Activated naive CD8-positive, alpha-beta T cell (primary cell): ENCODE data around the gene RASAL2.
"Not testable (repeated sequence)": the region's sequence is repeated elsewhere in the genome, so short reads cannot be mapped to it uniquely, and the experiment has no call there.

Experiments
- H3K27ac Mint-ChIP-seq: one replicate; pipeline ENCODE4 v1.8.0; 2021; ENCODE audit warnings: mixed read lengths
- H3K27me3 Mint-ChIP-seq: one replicate; pipeline ENCODE4 v1.8.0; 2021; ENCODE audit warnings: mixed read lengths
- H3K36me3 Mint-ChIP-seq: one replicate; pipeline ENCODE4 v1.8.0; 2021; ENCODE audit warnings: mixed read lengths
- H3K4me1 Mint-ChIP-seq: one replicate; pipeline ENCODE4 v1.8.0; 2021; ENCODE audit warnings: low read depth, mixed read lengths
- H3K4me3 Mint-ChIP-seq: one replicate; pipeline ENCODE4 v1.8.0; 2021; ENCODE audit warnings: mild to moderate bottlenecking, mixed read lengths
- H3K9me3 Mint-ChIP-seq: one replicate; pipeline ENCODE4 v1.8.0; 2021; ENCODE audit warnings: low read depth, mixed read lengths

The RASAL2 gene

DNA sequence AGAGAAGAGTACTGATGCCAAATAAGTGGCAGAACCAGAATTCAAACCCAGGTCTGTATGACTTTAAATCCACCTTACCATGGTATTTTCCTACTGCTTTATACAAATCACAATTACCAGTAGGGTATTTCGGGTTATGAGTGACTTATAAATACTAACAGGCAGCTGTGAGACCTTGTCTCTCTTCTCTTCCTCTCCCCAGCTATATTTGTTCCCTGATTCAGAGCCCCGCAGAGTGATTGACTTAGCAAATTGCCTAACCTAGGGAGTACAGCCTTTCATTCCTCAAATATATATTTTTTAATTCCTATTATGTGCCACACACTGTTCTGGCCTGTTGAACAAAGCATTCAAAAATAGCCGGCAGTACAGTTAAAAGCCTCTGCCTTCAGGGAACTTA, 234.8 kb downstream of the RASAL2 start:
- no peaks in the 10 kb centered on the region for H3K9me3 Mint-ChIP-seq
- H3K4me1 Mint-ChIP-seq, result no peaks in the 10 kb centered on the region
- H3K36me3 Mint-ChIP-seq, result no peaks in the 10 kb centered on the region
- H3K27me3 Mint-ChIP-seq, result peaks cover 2% of the 10 kb centered on the region
- no peak overlapping the region for H3K4me3 Mint-ChIP-seq
- H3K27ac Mint-ChIP-seq, result no peak overlapping the region

DNA sequence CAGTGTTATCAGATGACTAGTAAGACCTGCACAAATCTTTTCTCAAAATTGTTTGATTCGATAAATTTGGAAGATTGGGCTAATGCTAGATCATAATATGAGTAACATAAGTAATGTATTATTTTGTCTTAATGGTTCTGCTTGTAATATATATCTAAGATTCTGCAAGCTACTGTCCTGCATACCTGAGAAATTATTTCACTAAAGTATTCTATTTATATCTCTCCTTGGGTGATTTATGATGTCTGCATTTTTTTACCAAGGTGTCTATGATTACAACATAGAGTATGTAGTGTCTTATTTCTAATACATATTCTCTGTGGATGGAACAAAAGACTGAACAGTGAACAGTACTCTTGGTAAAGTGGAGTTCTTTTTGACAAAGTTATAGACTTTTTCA, 236.2 kb downstream of the RASAL2 start:
- H3K4me3 Mint-ChIP-seq, result no peak overlapping the region
- no peak overlapping the region for H3K27ac Mint-ChIP-seq
- H3K27me3 Mint-ChIP-seq, result peaks cover 2% of the 10 kb centered on the region
- no peaks in the 10 kb centered on the region for H3K36me3 Mint-ChIP-seq
- no peaks in the 10 kb centered on the region for H3K4me1 Mint-ChIP-seq
- H3K9me3 Mint-ChIP-seq, result no peaks in the 10 kb centered on the region

DNA sequence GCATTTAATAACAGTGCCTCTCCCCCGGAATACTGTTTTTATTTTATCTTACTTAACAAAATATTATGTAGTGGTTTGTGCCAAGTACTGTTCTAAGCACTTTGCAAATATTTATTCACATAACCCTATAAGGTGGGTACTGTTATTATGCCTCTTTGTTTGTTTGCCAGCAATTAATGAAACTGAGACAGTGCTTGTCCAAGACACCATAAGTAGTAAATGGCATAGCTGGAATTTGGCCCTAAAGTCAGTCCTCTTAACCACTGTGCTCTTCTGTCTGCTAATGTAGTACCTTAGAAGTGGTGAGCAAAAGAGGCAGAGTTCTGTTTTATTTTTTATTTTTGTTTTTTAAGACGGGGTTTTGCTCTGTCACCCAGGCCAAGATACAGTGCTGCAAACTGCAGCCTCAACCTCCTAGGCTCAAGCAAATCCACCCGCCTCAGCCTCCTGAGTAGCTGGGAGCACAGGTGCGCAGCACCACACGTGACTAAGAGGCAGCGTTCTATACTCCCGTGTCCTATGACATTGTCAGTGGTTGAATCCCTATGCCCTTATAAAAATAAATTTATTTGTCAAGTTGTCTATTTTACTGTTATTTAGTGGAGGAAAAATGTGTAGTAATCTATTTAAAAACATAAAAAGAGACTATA, 237.1 kb downstream of the RASAL2 start:
- H3K4me3 Mint-ChIP-seq, result no peak overlapping the region
- no peaks in the 10 kb centered on the region for H3K9me3 Mint-ChIP-seq
- H3K27ac Mint-ChIP-seq, result no peak overlapping the region
- no peaks in the 10 kb centered on the region for H3K36me3 Mint-ChIP-seq
- no peaks in the 10 kb centered on the region for H3K4me1 Mint-ChIP-seq
- H3K27me3 Mint-ChIP-seq, result peaks cover 4% of the 10 kb centered on the region

DNA sequence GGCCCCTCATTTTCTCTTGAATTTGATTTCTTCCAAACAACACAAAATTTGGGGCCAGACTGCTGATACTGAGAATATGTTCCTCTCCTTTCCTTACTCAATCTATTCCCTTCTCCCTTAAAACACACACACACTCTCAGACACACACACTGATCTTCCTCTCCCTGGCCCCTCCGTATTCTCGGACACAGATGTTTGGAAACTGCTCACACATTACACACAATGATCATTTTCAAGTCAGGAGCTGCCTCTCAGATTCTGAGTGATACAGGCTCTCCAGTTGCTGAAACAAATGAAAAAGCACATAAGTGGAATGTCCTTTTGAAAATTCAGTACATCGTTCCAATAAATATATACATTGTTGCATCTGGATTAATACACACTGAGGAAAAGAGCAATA, 241.5 kb downstream of the RASAL2 start:
- Mint-ChIP-seq H3K9me3 (no peaks in the 10 kb centered on the region), H3K4me1 (no peaks in the 10 kb centered on the region), H3K36me3 (no peaks in the 10 kb centered on the region), H3K27me3 (peaks cover 8% of the 10 kb centered on the region), H3K27ac (no peak overlapping the region), H3K4me3 (no peak overlapping the region)

DNA sequence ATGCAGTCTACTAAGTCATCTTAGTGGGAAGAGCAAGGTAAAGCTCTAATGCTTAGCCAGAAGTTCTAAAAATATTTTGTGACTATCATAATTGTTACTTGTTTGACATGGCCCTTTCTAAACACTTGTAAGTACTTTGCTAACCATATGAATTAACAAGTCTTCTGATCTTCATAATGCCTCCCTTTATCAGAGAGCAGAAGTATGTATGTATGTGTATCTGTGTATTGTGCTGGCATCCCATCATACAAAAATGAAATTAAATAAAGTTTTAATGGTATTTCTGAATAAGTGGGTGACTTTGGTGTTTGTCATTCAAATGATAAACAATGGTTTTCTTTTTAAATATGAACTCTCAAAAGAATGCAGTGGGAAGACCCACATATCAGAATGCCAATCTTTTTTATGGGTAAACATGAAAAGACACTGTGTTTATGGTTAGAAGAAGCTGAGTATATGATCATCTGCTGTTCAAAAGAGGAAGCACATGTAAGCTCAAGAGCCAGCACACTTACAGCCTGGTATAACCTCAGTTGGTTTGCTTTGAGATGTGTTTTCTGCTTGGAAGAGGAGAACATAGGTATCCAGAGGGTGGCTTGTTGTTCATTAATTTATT, 243.3 kb downstream of the RASAL2 start:
- peaks cover 8% of the 10 kb centered on the region for H3K27me3 Mint-ChIP-seq
- no peaks in the 10 kb centered on the region for H3K36me3 Mint-ChIP-seq
- H3K9me3 Mint-ChIP-seq, result no peaks in the 10 kb centered on the region
- no peak overlapping the region for H3K4me3 Mint-ChIP-seq
- no peak overlapping the region for H3K27ac Mint-ChIP-seq
- no peaks in the 10 kb centered on the region for H3K4me1 Mint-ChIP-seq

- H3K27me3 Mint-ChIP-seq, result peaks cover 8% of the 10 kb centered on the region
- no peaks in the 10 kb centered on the region for H3K36me3 Mint-ChIP-seq
- H3K9me3 Mint-ChIP-seq, result no peaks in the 10 kb centered on the region
- H3K4me3 Mint-ChIP-seq, result no peak overlapping the region
- no peak overlapping the region for H3K27ac Mint-ChIP-seq
- H3K4me1 Mint-ChIP-seq, result no peaks in the 10 kb centered on the region
Observed at GRCh38 chr1:178339834-178340233, 245.9 kb downstream of the RASAL2 start.

DNA sequence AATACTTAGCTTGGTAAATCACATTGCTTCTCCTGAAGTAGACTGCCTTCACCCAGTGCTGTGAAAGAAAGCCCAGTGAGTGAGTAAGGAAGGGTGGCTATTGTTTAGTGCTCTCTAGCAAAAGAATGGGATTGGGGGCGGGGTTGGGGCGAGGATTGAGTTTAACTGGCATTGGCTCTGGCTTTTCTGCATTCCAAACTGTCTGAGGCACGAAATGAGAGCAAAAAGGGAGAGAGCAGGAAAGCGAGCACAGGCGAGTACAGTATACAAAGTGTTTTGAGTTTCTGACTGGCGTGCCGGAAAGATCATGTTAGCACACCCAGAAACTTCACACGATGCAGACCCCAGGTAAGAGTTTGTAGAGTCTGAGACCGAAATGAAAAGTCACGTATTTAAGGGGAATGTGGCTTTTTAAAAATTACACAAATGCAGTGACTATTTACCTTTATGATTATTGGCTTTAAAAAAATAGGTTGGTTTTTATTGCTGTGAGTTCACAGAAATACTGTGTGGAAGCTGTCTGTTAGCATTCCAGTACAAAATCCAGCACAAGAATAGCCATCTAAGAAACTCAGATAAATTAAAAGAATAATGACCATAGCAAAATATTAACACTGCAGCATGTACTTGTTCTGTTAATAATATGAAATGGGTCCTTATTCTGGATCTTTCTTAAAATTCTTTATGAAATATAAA, 247.5 kb downstream of the RASAL2 start:
- Mint-ChIP-seq H3K27me3 (peaks cover 6% of the 10 kb centered on the region), H3K27ac (no peak overlapping the region), H3K4me3 (no peak overlapping the region), H3K4me1 (no peaks in the 10 kb centered on the region), H3K36me3 (no peaks in the 10 kb centered on the region), H3K9me3 (no peaks in the 10 kb centered on the region)

- peaks cover 2% of the 10 kb centered on the region for H3K27me3 Mint-ChIP-seq
- H3K4me3 Mint-ChIP-seq, result no peak overlapping the region
- H3K27ac Mint-ChIP-seq, result no peak overlapping the region
- no peaks in the 10 kb centered on the region for H3K4me1 Mint-ChIP-seq
- no peaks in the 10 kb centered on the region for H3K9me3 Mint-ChIP-seq
- no peaks in the 10 kb centered on the region for H3K36me3 Mint-ChIP-seq
Observed at GRCh38 chr1:178342745-178343144, 248.8 kb downstream of the RASAL2 start.

GRCh38 chr1:178344513-178345091, 250.7 kb downstream of the RASAL2 start:
- H3K27me3 Mint-ChIP-seq, result no peaks in the 10 kb centered on the region

DNA sequence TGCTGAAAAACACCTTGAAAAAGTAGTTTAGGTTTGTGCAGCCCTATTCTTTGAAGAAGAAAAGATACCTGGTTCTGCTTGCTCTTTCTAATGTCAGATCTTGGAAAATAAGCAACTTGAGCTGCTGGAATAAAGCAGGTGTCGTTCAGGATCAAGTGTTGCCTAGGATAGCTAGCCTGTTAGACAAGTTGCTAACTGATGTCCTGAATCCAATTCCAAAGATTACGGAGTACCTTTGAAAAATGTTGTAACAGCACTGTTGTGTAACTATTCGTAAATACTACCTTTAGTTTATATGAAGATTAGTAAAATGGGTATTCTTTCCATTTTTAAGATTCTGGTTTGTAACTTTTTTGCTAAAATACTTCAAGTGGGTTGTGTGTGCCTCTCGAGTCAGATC, 251.3 kb downstream of the RASAL2 start:
- Mint-ChIP-seq H3K4me1 (no peaks in the 10 kb centered on the region), H3K27me3 (no peaks in the 10 kb centered on the region), H3K9me3 (no peaks in the 10 kb centered on the region), H3K27ac (no peak overlapping the region), H3K4me3 (no peak overlapping the region), H3K36me3 (no peaks in the 10 kb centered on the region)

More at GRCh38 chr1:178344513-178345091, 250.7 kb downstream of the RASAL2 start:
- H3K9me3 Mint-ChIP-seq, result no peaks in the 10 kb centered on the region
- no peak overlapping the region for H3K4me3 Mint-ChIP-seq
- H3K36me3 Mint-ChIP-seq, result no peaks in the 10 kb centered on the region
- no peaks in the 10 kb centered on the region for H3K4me1 Mint-ChIP-seq
- H3K27ac Mint-ChIP-seq, result no peak overlapping the region

DNA sequence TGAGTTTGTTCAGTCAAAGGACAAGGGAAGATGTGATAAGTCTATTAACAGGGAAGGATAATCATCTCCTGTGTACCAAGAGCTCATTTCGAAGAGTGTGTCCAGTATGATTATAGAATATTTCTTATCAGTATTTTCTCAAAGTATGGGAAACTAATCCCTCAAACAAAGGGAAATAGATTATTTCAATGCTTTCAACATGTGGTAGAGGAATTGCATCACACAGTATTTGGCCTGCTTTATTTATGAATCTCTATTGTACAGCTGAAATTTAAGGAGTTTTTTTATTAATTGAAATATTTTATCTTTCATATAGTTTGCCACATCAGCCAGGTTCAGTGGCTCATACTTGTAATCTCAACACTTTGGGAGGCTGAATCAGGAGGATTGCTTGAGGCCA, 251.9 kb downstream of the RASAL2 start:
- no peak overlapping the region for H3K4me3 Mint-ChIP-seq

GRCh38 chr1:178349801-178350200, 255.9 kb downstream of the RASAL2 start:
- no peaks in the 10 kb centered on the region for H3K36me3 Mint-ChIP-seq
- no peak overlapping the region for H3K27ac Mint-ChIP-seq
- peaks cover 8% of the 10 kb centered on the region for H3K9me3 Mint-ChIP-seq
- peaks cover 2% of the 10 kb centered on the region for H3K27me3 Mint-ChIP-seq
- H3K4me1 Mint-ChIP-seq, result no peaks in the 10 kb centered on the region
- no peak overlapping the region for H3K4me3 Mint-ChIP-seq

More for the DNA sequence above, 251.9 kb downstream of the RASAL2 start:
- Mint-ChIP-seq H3K27me3 (peaks cover 2% of the 10 kb centered on the region), H3K36me3 (no peaks in the 10 kb centered on the region), H3K27ac (no peak overlapping the region), H3K4me1 (no peaks in the 10 kb centered on the region), H3K9me3 (no peaks in the 10 kb centered on the region)

DNA sequence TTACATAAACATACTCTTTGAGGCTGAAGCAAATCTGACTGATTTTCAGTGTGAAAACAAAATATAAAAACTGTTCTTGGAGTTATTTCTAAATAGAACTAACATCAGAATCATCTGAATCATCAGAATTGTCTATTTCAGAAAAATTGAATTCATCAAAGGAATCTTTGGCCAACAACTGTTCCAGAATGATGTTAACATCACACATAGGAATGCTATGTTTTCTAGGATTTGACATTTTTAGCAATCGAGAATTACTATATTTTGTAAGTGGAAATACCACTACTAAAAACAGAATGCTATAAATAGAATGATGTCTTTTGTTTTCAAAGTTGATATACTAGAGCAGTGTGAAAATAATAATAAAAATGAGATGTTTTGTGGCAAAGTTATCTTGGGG, 258.0 kb downstream of the RASAL2 start:
- H3K27me3 Mint-ChIP-seq, H3K4me3 Mint-ChIP-seq, H3K36me3 Mint-ChIP-seq, H3K9me3 Mint-ChIP-seq, H3K27ac Mint-ChIP-seq, H3K4me1 Mint-ChIP-seq: not testable (repeated sequence)

DNA sequence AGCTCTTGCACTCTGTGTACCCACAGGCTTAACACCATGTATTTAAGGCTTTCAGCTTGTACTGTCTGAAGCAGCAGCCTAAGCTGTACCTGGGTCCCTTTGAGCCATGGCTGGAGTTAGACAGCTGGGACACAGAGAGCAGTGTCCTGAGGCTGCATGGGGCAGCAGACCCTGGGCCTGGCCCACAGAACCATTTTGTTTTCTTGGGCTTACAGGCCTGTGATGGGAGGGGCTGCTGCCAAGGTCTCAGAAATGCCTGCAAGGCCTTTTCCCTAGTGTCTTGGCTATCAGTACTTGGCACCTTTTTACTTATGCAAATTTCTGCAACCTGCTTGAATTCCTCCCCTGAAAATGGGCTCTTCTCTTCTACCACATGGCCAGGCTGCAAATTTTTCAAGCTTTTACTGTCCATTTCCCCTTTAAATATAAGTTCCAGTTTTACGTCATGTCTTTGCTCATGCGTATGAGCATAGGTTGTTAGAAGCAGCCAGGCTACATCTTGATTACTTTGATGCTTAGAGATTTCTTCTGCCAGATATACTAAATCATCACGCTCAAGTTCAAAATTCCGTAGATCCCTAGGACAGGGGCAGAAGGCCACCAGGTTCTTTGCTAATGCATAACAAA, 259.0 kb downstream of the RASAL2 start:
- H3K4me1 Mint-ChIP-seq, result no peaks in the 10 kb centered on the region
- H3K4me3 Mint-ChIP-seq, result no peak overlapping the region
- H3K36me3 Mint-ChIP-seq, result no peaks in the 10 kb centered on the region
- peaks cover 2% of the 10 kb centered on the region for H3K27me3 Mint-ChIP-seq
- no peak overlapping the region for H3K27ac Mint-ChIP-seq
- H3K9me3 Mint-ChIP-seq, result peaks cover 8% of the 10 kb centered on the region

- Mint-ChIP-seq H3K27me3 (peaks cover 2% of the 10 kb centered on the region), H3K9me3 (peaks cover 8% of the 10 kb centered on the region), H3K27ac (no peak overlapping the region), H3K4me1 (no peaks in the 10 kb centered on the region), H3K36me3 (no peaks in the 10 kb centered on the region), H3K4me3 (no peak overlapping the region)
Observed at GRCh38 chr1:178353524-178353923, 259.6 kb downstream of the RASAL2 start.
